CD8-positive, alpha-beta memory T cell (primary cell): ENCODE data around the gene CFAP97D1. TPM values are rescaled to one million over a fixed set of nuclear protein-coding genes. Genes with fewer than 3 reads are reported as not detected.
A peak's percentile ranks its signal among the peaks of the same experiment; 100 is the strongest.

Experiments
- CTCF ChIA-PET: fragments of 350-600 bp; sonication (Branson Sonifier 250); formaldehyde crosslinking; loops from one replicate; lab custom pipeline; 2021; ENCODE audit warnings: antibody characterized with exemption; lab: Charles Lee
- POLR2A ChIA-PET: fragments of 350-600 bp; sonication (Branson Sonifier 250); formaldehyde crosslinking; loops from one replicate; lab custom pipeline; 2021; ENCODE audit warnings: antibody characterized with exemption; lab: Charles Lee
- DNase-seq, 5 donors: peaks; one replicate each; pipeline versions ENCODE4 v3.0.0 to v3.0.0-alpha.2; 2020 to 2022; ENCODE audit warnings: mixed read lengths in 1 of 5
- H3K27ac ChIP-seq: one replicate; pipeline ENCODE4 v1.7.0; 2013; ENCODE audit warnings: low read depth, mild to moderate bottlenecking, low read length, moderate library complexity
- H3K27me3 ChIP-seq: 2 replicates; pipeline ENCODE4 v1.7.0; 2013; ENCODE audit warnings: low read length, mild to moderate bottlenecking; ENCODE audit not compliant: insufficient read depth, poor library complexity, severe bottlenecking
- H3K36me3 ChIP-seq: 2 replicates; pipeline ENCODE4 v1.7.0; 2013; ENCODE audit warnings: mild to moderate bottlenecking, low read length, moderate library complexity; ENCODE audit not compliant: insufficient read depth
- H3K4me1 ChIP-seq: 2 replicates; pipeline ENCODE4 v1.7.0; 2013; ENCODE audit warnings: mild to moderate bottlenecking, low read length, moderate library complexity; ENCODE audit not compliant: insufficient read depth
- H3K4me3 ChIP-seq: 2 replicates; pipeline ENCODE4 v1.7.0; 2013; ENCODE audit warnings: mild to moderate bottlenecking, low read length
- H3K9me3 ChIP-seq: 2 replicates; pipeline ENCODE4 v1.7.0; 2013; ENCODE audit warnings: mild to moderate bottlenecking, low read length
- H3K27ac Mint-ChIP-seq, 8 donors: one replicate each; pipeline ENCODE4 v1.8.0; 2020 to 2021; ENCODE audit warnings: mixed read lengths in 8 of 8, mild to moderate bottlenecking in 6 of 8, inconsistent platforms in 3 of 8, moderate library complexity in 3 of 8
- H3K27me3 Mint-ChIP-seq, 2 donors: one replicate each; pipeline ENCODE4 v1.8.0; 2020 to 2021; ENCODE audit warnings: mixed read lengths in 2 of 2, mild to moderate bottlenecking in 1 of 2, moderate library complexity in 1 of 2
- H3K36me3 Mint-ChIP-seq, 3 donors: one replicate each; pipeline ENCODE4 v1.8.0; 2020 to 2021; ENCODE audit warnings: mixed read lengths in 3 of 3, inconsistent platforms in 1 of 3, mild to moderate bottlenecking in 1 of 3
- H3K4me1 Mint-ChIP-seq, 3 donors: one replicate each; pipeline ENCODE4 v1.8.0; 2020 to 2021; ENCODE audit warnings: mixed read lengths in 3 of 3, inconsistent platforms in 1 of 3, mild to moderate bottlenecking in 1 of 3
- H3K4me3 Mint-ChIP-seq, 7 donors: one replicate each; pipeline ENCODE4 v1.8.0; 2020 to 2021; ENCODE audit warnings: mixed read lengths in 7 of 7, mild to moderate bottlenecking in 6 of 7, moderate library complexity in 4 of 7, inconsistent platforms in 2 of 7
- H3K9me3 Mint-ChIP-seq, 5 donors: one replicate each; pipeline ENCODE4 v1.8.0; 2020 to 2022; ENCODE audit warnings: mixed read lengths in 5 of 5, mild to moderate bottlenecking in 3 of 5, moderate library complexity in 2 of 5, inconsistent platforms in 1 of 5
- polyA plus RNA-seq: library from polyadenylated mRNA; unstranded; fragments of 300-500 nt; fragmentation: Illumina TruSeq; gene quantifications from one replicate; pipeline ENCODE4 v1.2.3, GENCODE V29; 2021
- total RNA-seq, 2 experiments: library from RNA; stranded (reverse); gene quantifications; one replicate each; pipeline ENCODE4 v1.2.3, GENCODE V29; 2021

The CFAP97D1 gene
- total and polyA plus RNA-seq, 3 experiments from 2014 or later = not detected

DNA sequence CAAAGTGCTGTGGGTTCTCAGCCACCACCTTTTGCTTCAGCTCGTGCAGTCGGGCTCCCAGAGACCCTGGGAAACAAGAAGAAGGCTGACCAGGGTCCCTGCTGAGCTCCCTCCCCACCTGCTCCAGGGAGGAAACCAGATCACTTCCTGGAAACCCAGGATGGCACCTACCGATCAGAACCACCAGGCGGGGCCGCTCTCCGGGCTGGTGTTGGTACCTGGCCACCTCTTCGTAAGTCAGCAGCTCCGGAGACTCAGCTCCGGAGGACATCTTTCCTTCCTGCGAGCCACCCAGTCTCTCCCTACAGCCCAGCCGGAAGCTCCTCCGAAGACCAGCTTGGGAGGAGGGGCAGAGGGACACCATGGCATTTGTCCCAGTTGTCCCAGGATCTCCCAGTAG, 33.8 kb downstream of the CFAP97D1 start:
- Mint-ChIP-seq H3K4me3 (peak overlapping the region in 1 of 7 donors; percentile 36), H3K27ac (no peak overlapping the region), H3K36me3 (no peaks in the 10 kb centered on the region), H3K27me3 (peaks cover 6 to 25% of the 10 kb centered on the region in 2 donors), H3K9me3 (no peaks in the 10 kb centered on the region), H3K4me1 (no peaks in the 10 kb centered on the region)
- Histone ChIP-seq H3K27ac (no peak overlapping the region), H3K36me3 (no peaks in the 10 kb centered on the region), H3K4me3 (no peak overlapping the region), H3K4me1 (no peaks in the 10 kb centered on the region), H3K27me3 (peaks cover 3% of the 10 kb centered on the region), H3K9me3 (no peaks in the 10 kb centered on the region)
- POLR2A ChIA-PET = no interaction called here
- CTCF ChIA-PET = no interaction called here
- DNase-seq = no peak

DNA sequence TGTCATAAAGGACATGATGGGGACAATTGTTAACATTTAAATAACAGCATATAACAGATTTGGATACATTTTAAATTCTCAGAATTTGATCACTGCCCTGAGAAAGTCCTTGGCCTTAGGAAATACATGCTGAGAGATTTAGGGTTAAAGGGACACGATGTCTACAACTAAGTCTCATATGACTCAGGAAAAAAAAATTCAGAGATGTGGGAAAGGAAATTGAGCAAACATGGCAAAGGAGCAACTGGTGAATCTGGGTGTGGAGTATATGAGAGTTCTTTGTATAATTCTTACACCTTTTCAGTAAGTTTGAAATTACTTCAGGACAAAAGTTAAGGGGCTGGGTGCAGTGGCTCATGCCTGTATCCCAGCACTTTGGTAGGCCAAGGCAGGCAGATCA, 34.5 kb downstream of the CFAP97D1 start:
- no peaks in the 10 kb centered on the region for H3K36me3 ChIP-seq
- no peaks in the 10 kb centered on the region for H3K4me1 ChIP-seq
- Mint-ChIP-seq H3K36me3 (no peaks in the 10 kb centered on the region), H3K27me3 (peaks cover 6 to 22% of the 10 kb centered on the region in 2 donors), H3K9me3 (no peaks in the 10 kb centered on the region), H3K27ac (peak overlapping the region in 1 of 8 donors; percentile 23), H3K4me1 (no peaks in the 10 kb centered on the region), H3K4me3 (no peak overlapping the region)
- H3K27me3 ChIP-seq = peaks cover 3% of the 10 kb centered on the region
- CTCF ChIA-PET = no interaction called here
- H3K9me3 ChIP-seq = no peaks in the 10 kb centered on the region
- no peak overlapping the region for H3K27ac ChIP-seq
- POLR2A ChIA-PET = no interaction called here
- no peak overlapping the region for H3K4me3 ChIP-seq
- DNase-seq = no peak

DNA sequence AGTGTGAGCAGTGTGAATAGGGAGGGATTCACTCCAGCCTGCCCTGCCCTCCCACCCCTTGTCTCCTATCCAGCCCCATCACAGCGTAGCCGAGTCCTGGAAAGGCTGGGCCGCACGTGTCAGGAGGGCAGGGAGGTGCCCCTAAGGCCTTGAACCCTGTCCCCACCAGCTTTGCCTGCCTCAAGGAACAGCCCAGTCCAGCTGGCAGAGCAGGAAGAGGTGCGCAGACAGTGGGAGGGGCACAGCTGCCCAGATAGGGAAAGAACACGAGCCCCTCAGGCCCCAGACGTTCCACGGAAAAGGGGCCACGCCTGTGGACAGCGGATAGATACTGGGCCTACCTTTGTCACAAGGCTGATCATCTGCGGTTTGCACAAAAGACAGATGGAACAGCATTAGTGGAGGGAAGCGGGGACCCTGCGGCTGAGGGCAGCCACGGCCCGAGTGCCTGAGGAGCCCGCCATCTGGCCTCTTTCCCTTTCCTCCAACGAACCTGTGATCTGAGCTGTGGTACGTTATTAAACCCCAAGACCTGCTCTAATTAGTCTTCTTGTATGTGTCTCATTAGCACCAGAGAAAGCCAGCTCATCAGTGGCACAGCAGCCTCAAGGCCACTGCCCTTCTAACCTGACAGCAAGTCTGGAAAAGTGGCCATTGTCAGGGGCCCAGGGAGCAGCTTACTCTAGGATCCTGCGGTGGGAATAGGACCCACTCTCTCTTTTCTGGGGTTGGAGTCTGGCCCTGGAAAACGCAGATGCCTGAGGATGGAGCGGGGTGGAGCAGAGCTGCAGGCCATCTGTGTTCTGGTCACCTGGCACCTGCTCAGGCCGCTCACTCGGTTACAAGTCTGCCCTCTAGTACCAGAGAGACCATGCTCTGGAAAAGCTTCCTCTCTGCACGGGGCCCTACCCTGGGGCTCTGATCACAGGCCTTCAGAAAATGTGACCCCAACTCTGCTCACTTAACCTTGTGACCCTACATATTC, 36.4 kb downstream of the CFAP97D1 start:
- H3K4me3 Mint-ChIP-seq = no peak overlapping the region
- DNase-seq = no peak
- H3K27ac Mint-ChIP-seq = no peak overlapping the region
- H3K9me3 Mint-ChIP-seq = no peaks in the 10 kb centered on the region
- Histone ChIP-seq H3K27me3 (peaks cover 3% of the 10 kb centered on the region), H3K27ac (no peak overlapping the region), H3K4me1 (no peaks in the 10 kb centered on the region), H3K9me3 (no peaks in the 10 kb centered on the region), H3K4me3 (no peak overlapping the region), H3K36me3 (no peaks in the 10 kb centered on the region)
- H3K4me1 Mint-ChIP-seq = no peaks in the 10 kb centered on the region
- CTCF ChIA-PET = interaction anchor here (1.2 kb wide), 1 partner anchor 14 kb away, joined by 3 read pairs; no protein-coding TSS in a partner anchor
- POLR2A ChIA-PET = no interaction called here
- H3K27me3 Mint-ChIP-seq = peaks cover 1 to 13% of the 10 kb centered on the region in 2 donors
- no peaks in the 10 kb centered on the region for H3K36me3 Mint-ChIP-seq

DNA sequence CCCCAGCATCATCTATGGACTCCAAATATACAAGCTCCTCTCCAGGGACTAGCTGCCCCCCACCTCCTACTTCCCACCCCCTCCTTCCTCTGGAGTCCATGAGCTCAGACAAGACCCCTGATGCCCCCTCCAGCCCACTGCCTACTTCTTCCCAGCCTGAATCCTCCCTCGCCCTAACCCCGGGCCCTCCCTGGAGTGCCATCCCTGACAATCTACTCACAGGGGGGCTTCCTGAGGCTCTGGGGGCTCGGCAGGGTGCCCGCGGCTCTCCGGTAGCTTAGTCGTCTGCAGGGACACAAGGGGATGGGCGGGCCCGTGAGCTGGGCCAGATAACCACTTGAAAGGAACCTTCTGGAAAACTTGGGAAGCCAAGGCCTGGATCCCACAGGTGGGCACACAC, 37.6 kb downstream of the CFAP97D1 start:
- CTCF ChIA-PET = interaction anchor here (1.2 to 1.7 kb wide), 2 partner anchors 12 to 28 kb away, joined by 3 to 5 read pairs; no protein-coding TSS in a partner anchor

DNA sequence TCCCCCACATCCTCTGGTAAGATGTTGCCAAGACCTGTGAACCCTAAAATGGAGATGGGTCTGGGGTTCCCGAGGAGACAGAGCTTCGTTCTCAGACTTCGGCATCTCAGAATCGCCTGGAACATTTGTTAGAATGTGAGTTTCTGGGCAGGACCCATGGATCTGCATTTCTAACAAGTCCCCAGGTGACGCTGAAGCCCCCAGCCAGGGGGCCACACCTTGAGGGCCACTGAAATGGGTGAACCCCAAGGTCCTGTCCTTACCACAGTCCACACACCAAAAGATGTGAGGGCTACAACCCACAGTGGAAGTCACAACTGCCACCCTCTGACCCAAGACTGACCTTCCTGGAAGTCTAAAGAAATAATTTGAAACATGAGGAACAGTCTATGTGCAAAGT, 38.7 kb downstream of the CFAP97D1 start:
- Mint-ChIP-seq H3K27ac (no peak overlapping the region), H3K4me3 (no peak overlapping the region), H3K36me3 (no peaks in the 10 kb centered on the region), H3K9me3 (no peaks in the 10 kb centered on the region), H3K27me3 (peaks cover 1 to 5% of the 10 kb centered on the region in 2 donors), H3K4me1 (no peaks in the 10 kb centered on the region)
- no peak for DNase-seq
- H3K36me3 ChIP-seq = no peaks in the 10 kb centered on the region
- no peaks in the 10 kb centered on the region for H3K4me1 ChIP-seq
- no peaks in the 10 kb centered on the region for H3K27me3 ChIP-seq
- H3K4me3 ChIP-seq = no peak overlapping the region
- H3K9me3 ChIP-seq = no peaks in the 10 kb centered on the region
- POLR2A ChIA-PET = no interaction called here
- CTCF ChIA-PET = interaction anchor here (1.6 to 1.7 kb wide), 2 partner anchors 8 to 27 kb away, joined by 3 to 5 read pairs; no protein-coding TSS in a partner anchor
- no peak overlapping the region for H3K27ac ChIP-seq

More for the DNA sequence above, 37.6 kb downstream of the CFAP97D1 start:
- H3K4me1 Mint-ChIP-seq = no peaks in the 10 kb centered on the region
- peaks cover 3% of the 10 kb centered on the region for H3K27me3 ChIP-seq
- peaks cover 1 to 5% of the 10 kb centered on the region in 2 donors for H3K27me3 Mint-ChIP-seq
- POLR2A ChIA-PET = interaction anchor here (0.6 kb wide), 1 partner anchor 897 kb away, joined by 3 read pairs; no protein-coding TSS in a partner anchor
- no peaks in the 10 kb centered on the region for H3K9me3 ChIP-seq
- H3K27ac ChIP-seq = no peak overlapping the region
- no peak overlapping the region for H3K4me3 Mint-ChIP-seq
- no peaks in the 10 kb centered on the region for H3K4me1 ChIP-seq
- no peaks in the 10 kb centered on the region for H3K9me3 Mint-ChIP-seq
- no peak overlapping the region for H3K27ac Mint-ChIP-seq
- H3K36me3 Mint-ChIP-seq = no peaks in the 10 kb centered on the region
- H3K4me3 ChIP-seq = no peak overlapping the region
- no peaks in the 10 kb centered on the region for H3K36me3 ChIP-seq
- DNase-seq = no peak

DNA sequence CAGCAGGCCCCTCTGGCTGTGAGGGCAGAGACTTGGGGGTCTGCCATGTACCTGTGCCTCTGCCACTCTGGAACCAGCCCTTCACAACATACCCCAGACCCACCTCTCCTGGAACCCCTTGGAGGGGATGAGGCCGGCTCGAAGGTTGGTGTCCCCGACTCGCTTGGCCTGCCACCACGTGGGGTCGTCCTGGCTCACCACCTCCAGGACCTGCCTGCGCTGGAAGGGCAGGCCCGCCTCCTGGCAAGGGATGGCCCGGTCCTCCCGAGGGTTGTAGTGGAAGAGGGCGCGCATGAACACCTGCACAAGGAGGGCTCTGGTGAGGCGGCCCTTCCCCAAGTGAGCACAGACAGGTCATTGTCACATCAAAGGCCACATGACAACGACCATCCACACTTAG, 40.5 kb downstream of the CFAP97D1 start:
- no peaks in the 10 kb centered on the region for H3K36me3 ChIP-seq
- ChIA-PET CTCF (no interaction called here), POLR2A (no interaction called here)
- no peak overlapping the region for H3K27ac ChIP-seq
- H3K4me1 Mint-ChIP-seq = no peaks in the 10 kb centered on the region
- no peaks in the 10 kb centered on the region for H3K36me3 Mint-ChIP-seq
- H3K4me3 Mint-ChIP-seq = no peak overlapping the region
- H3K27me3 ChIP-seq = no peaks in the 10 kb centered on the region
- H3K9me3 ChIP-seq = no peaks in the 10 kb centered on the region
- H3K4me1 ChIP-seq = no peaks in the 10 kb centered on the region
- no peak overlapping the region for H3K27ac Mint-ChIP-seq
- H3K4me3 ChIP-seq = no peak overlapping the region
- peaks cover 0 to 1% of the 10 kb centered on the region in 2 donors for H3K27me3 Mint-ChIP-seq
- H3K9me3 Mint-ChIP-seq = no peaks in the 10 kb centered on the region
- DNase-seq = no peak

DNA sequence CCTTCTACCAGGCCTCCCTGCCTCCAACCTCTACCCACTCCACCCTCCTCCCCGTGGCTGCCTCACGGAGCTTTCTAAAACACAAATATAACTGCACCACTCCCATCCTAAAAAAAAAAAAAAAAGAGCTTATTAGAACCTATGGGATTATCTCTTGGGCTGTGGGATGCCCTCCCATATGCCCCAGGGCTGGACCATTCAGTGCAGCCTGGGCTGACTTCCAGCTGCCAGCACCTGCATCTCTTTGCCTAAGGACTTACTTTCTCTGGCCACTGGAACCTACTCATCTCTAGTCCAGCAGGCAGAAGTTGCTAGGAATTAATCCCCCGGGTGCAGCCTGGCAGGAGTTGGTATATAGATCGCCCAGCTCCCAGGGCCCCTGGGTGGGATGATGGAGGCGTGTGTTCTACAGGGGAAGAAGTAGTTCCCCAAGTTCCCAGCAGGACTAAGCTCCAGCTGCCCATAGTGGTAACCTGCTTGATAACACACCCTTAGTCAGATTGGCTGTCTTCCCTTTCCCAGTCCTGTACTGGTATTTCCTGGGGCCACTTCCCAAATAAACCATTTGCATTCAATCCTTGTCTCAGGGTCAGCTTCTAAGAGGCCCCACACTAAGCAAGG, 42.4 kb downstream of the CFAP97D1 start:
- Mint-ChIP-seq H3K4me3 (no peak overlapping the region), H3K36me3 (no peaks in the 10 kb centered on the region), H3K27ac (no peak overlapping the region), H3K4me1 (no peaks in the 10 kb centered on the region), H3K27me3 (peaks cover 0 to 1% of the 10 kb centered on the region in 2 donors), H3K9me3 (no peaks in the 10 kb centered on the region)
- Histone ChIP-seq H3K27ac (no peak overlapping the region), H3K4me3 (no peak overlapping the region), H3K36me3 (no peaks in the 10 kb centered on the region), H3K9me3 (no peaks in the 10 kb centered on the region), H3K4me1 (no peaks in the 10 kb centered on the region), H3K27me3 (no peaks in the 10 kb centered on the region)
- ChIA-PET POLR2A (no interaction called here), CTCF (no interaction called here)
- DNase-seq = no peak
